HL-60 (cell line): ENCODE measurements around the gene ADAM23.

Experiments used
- DNase-seq, 2 experiments: peaks; one replicate each; pipeline ENCODE4 v3.0.0-alpha.2; 2010 to 2020; ENCODE audit warnings: low read depth in 1 of 2, low spot score in 1 of 2
- H3K27ac ChIP-seq: fragments of 250-450 bp; sonication (Bioruptor Pico); replicated peaks from 2 replicates; pipeline ENCODE4 v1.5.1; 2020; ENCODE audit warnings: mild to moderate bottlenecking, moderate library complexity
- H3K27me3 ChIP-seq: fragments of 250-450 bp; sonication (Bioruptor Pico); 2 replicates; pipeline ENCODE4 v1.5.1; 2021; ENCODE audit warnings: mild to moderate bottlenecking, moderate library complexity; ENCODE audit not compliant: insufficient read depth, poor library complexity, severe bottlenecking
- H3K4me3 ChIP-seq: replicated peaks from 2 replicates; pipeline ENCODE4 v1.5.1; 2011; ENCODE audit warnings: mild to moderate bottlenecking, control low read depth, low read length; ENCODE audit not compliant: insufficient read depth
- GABPA ChIP-seq: IDR thresholded peaks from 2 replicates; pipeline ENCODE4 v1.6.1; 2012; ENCODE audit warnings: low read depth
- POLR2AphosphoS5 ChIP-seq: IDR thresholded peaks from 2 replicates; pipeline ENCODE4 v1.6.1; 2012; ENCODE audit warnings: low read depth
- REST ChIP-seq: IDR thresholded peaks from 2 replicates; pipeline ENCODE4 v1.6.1; 2012; ENCODE audit warnings: low read depth; ENCODE audit not compliant: insufficient replicate concordance
- SPI1 ChIP-seq: IDR thresholded peaks from 2 replicates; pipeline ENCODE4 v1.6.1; 2012; ENCODE audit warnings: low read depth, mild to moderate bottlenecking, borderline replicate concordance
- TF ChIP-seq, protein P1 (sequence below): IDR thresholded peaks from one replicate; pipeline ENCODE4 v1.5.1; 2011; ENCODE audit warnings: low read length, control low read depth, inconsistent platforms; ENCODE audit not compliant: insufficient read depth

ADAM23 gene

DNA sequence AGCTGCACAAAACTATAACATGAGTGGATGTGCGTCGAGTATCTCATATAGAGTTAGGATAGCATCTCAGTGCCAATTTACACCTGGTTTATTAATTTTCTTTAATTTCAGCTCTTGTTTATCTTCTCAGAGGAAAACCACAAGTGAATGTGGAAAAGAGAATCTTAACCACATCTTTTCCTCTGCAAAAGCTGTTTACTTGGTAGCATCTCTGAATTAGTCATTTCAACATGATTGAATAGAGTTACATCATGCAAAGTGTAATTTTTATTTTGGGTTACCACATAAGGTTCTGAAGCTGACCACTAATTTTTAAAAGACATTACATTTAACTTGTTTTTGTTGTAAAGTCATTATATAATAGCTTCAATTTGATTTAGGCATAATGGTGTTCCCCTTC, 115.2 kb downstream of the ADAM23 start:
- H3K4me3 ChIP-seq, result no peak overlapping the region
- no peak for DNase-seq
- H3K27ac ChIP-seq, result no peak overlapping the region
- TF ChIP-seq SPI1, result no peak
- no peak for TF ChIP-seq GABPA
- TF ChIP-seq, protein P1, sequence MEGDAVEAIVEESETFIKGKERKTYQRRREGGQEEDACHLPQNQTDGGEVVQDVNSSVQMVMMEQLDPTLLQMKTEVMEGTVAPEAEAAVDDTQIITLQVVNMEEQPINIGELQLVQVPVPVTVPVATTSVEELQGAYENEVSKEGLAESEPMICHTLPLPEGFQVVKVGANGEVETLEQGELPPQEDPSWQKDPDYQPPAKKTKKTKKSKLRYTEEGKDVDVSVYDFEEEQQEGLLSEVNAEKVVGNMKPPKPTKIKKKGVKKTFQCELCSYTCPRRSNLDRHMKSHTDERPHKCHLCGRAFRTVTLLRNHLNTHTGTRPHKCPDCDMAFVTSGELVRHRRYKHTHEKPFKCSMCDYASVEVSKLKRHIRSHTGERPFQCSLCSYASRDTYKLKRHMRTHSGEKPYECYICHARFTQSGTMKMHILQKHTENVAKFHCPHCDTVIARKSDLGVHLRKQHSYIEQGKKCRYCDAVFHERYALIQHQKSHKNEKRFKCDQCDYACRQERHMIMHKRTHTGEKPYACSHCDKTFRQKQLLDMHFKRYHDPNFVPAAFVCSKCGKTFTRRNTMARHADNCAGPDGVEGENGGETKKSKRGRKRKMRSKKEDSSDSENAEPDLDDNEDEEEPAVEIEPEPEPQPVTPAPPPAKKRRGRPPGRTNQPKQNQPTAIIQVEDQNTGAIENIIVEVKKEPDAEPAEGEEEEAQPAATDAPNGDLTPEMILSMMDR, result no peak
- peaks cover 2% of the 10 kb centered on the region for H3K27me3 ChIP-seq

DNA sequence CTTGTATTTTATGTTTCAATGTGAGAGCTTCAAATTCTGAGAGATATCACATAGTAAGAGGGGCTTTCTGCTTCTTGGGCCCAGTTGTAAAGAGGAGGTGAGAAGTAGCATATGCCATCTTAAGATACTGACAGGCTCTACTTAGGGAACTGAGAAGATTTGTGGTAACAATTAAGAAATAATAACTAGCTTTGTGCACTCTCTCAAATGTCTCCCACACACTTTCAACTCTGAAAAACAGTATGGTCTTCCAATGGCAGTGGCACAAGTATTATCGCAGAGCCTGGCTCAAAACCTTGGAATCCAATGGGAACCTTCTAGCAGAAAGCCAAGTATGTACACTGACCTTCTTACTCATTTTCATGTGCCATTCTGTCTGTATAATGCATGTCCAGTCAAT, 118.6 kb downstream of the ADAM23 start:
- H3K27me3 ChIP-seq, result no peaks in the 10 kb centered on the region
- no peak overlapping the region for H3K27ac ChIP-seq
- no peak overlapping the region for H3K4me3 ChIP-seq
- TF ChIP-seq SPI1 (no peak), POLR2AphosphoS5 (no peak), GABPA (no peak), REST (no peak)
- TF ChIP-seq, protein P1, result no peak
- DNase-seq, result no peak

DNA sequence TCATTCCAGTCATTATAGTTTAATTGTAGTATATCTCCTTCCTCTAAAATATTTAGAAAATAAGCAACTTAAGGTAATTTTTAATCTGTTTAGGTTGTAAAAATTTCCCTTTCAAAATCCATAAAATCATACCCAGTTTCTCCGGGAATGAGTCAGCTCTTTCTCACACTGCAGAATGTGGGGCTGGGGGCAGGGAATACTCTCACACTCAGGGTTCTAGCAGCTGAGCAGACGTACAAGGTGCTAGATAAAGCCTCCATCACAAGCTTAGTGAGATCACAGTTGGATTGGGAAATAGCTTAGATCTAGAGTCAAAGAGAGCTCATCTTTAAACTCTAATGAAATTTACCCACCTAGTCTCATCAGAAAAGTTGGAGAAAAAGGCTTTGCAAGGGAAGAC, 119.0 kb downstream of the ADAM23 start:
- Histone ChIP-seq H3K27ac (no peak overlapping the region), H3K4me3 (no peak overlapping the region), H3K27me3 (no peaks in the 10 kb centered on the region)
- DNase-seq, result no peak
- TF ChIP-seq POLR2AphosphoS5 (no peak), SPI1 (no peak), REST (no peak), GABPA (no peak)
- TF ChIP-seq, protein P1, result no peak

- no peaks in the 10 kb centered on the region for H3K27me3 ChIP-seq
- TF ChIP-seq, protein P1, result no peak
- TF ChIP-seq POLR2AphosphoS5 (no peak), SPI1 (no peak), REST (no peak), GABPA (no peak)
- H3K4me3 ChIP-seq, result no peak overlapping the region
- DNase-seq, result no peak
- no peak overlapping the region for H3K27ac ChIP-seq
Observed at GRCh38 chr2:206563374-206563773, 120.0 kb downstream of the ADAM23 start.
